Measurements from ENCODE around the gene TMEM132E. TPM values are rescaled to one million over a fixed set of nuclear protein-coding genes. Genes with fewer than 3 reads are reported as not detected.

The TMEM132E gene
- total and polyA plus RNA-seq, 7 donors = 0.10 TPM; not detected in 6

DNA sequence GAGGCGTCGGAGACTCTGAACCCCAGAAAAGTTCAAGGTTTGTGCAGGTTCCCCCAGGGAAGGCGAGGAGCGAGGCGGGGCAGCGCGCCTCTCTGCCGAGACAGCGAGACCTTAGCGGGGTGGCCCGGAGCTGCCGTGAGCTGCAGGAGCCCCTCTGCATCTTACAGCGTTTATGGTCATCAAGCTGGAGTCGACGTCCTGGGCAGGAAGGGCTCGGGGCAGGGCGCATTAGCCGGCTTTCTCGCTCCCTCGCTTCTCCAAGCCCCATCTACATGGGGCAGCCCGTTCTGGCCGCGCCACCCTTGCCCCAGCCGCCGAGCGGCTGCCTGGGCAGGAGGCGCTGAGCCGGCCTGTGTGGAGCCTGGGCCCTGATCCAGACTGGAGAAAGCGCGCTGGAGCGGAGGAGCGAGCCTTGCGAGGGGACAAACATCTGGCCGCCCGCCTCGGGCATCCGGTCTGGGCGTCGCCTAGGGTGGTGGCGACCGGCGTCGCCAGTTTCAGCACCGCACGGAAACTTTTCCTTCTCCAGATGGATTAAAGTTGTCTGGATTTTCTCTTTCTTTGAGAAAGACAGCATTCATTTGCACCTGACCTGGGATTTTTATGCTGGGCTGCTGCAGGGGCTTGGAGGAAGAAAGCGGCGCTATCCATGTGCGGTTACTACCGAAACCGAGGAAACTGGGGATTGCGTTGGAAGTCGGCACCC lies 750 bp downstream of the TMEM132E start:
- Histone ChIP-seq H3K27me3 (peaks cover 43 to 91% (median 58%) of the 10 kb centered on the region in 3 donors), H3K27ac (no peak overlapping the region), H3K36me3 (no peaks in the 10 kb centered on the region), H3K9me3 (peaks cover 0 to 3% (median 0%) of the 10 kb centered on the region in 4 donors), H3K4me3 (peak overlapping the region; percentile 35 to 60 (median 54)), H3K4me1 (peaks cover 0 to 37% (median 35%) of the 10 kb centered on the region in 4 donors)
- TF ChIP-seq, protein P1, sequence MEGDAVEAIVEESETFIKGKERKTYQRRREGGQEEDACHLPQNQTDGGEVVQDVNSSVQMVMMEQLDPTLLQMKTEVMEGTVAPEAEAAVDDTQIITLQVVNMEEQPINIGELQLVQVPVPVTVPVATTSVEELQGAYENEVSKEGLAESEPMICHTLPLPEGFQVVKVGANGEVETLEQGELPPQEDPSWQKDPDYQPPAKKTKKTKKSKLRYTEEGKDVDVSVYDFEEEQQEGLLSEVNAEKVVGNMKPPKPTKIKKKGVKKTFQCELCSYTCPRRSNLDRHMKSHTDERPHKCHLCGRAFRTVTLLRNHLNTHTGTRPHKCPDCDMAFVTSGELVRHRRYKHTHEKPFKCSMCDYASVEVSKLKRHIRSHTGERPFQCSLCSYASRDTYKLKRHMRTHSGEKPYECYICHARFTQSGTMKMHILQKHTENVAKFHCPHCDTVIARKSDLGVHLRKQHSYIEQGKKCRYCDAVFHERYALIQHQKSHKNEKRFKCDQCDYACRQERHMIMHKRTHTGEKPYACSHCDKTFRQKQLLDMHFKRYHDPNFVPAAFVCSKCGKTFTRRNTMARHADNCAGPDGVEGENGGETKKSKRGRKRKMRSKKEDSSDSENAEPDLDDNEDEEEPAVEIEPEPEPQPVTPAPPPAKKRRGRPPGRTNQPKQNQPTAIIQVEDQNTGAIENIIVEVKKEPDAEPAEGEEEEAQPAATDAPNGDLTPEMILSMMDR (IDR thresholded peaks at IDR 0.05) = no peak
- TF ChIP-seq POLR2AphosphoS5 (IDR thresholded peaks at IDR 0.05) = no peak
- no peak for TF ChIP-seq POLR2A (IDR thresholded peaks at IDR 0.05)
- no peak for TF ChIP-seq EP300 (IDR thresholded peaks at IDR 0.05)
- intact Hi-C loops (cut with DNase I) = no loop called here
- 2 to 3% methylated on average over 52 of the region's 52 CpGs for WGBS, 2 donors
- no peak for DNase-seq

DNA sequence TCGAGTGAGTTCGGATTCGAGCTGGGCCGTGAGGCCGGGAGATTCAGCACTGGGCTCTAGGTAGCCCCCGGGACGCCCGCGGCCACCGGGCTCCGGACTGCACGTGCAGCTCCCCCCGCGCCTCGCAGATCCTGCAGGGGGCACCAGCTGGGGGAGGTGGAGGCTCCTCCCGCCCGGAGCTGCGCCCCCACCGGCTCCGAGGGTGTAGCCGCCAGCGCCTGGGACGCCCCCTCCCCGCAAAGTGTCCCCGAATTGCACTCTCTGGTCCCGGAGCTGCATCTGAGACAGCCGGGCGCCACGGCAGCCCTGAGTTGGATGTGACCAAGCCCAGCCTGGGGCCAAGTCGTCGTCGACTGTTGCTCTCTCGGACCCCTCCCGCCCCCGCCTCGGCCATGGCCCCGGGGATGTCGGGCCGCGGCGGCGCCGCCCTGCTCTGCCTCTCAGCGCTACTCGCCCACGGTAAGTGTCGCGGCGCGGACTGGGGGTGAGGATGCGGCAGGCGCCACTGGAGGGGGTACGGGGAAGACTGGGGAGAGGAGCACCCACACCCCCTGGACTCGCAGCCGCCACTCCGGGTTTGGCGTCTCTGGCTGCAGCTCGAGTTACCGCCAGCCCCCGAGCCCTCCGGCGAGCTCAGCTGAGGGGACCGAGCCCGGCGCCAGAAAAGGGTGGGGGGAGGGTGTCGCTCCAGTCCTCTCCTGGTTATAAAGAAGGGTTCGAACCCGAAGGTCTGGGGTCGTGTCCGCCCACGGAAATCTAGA lies 1.5 kb downstream of the TMEM132E start:
- no peak for TF ChIP-seq POLR2A (IDR thresholded peaks at IDR 0.05)
- no peak for TF ChIP-seq POLR2AphosphoS5 (IDR thresholded peaks at IDR 0.05)
- no peak for TF ChIP-seq EP300 (IDR thresholded peaks at IDR 0.05)
- TF ChIP-seq, protein P1 (IDR thresholded peaks at IDR 0.05) = no peak
- WGBS, 2 donors = 2 to 6% methylated on average over 71 of the region's 71 CpGs
- no peak for DNase-seq

DNA sequence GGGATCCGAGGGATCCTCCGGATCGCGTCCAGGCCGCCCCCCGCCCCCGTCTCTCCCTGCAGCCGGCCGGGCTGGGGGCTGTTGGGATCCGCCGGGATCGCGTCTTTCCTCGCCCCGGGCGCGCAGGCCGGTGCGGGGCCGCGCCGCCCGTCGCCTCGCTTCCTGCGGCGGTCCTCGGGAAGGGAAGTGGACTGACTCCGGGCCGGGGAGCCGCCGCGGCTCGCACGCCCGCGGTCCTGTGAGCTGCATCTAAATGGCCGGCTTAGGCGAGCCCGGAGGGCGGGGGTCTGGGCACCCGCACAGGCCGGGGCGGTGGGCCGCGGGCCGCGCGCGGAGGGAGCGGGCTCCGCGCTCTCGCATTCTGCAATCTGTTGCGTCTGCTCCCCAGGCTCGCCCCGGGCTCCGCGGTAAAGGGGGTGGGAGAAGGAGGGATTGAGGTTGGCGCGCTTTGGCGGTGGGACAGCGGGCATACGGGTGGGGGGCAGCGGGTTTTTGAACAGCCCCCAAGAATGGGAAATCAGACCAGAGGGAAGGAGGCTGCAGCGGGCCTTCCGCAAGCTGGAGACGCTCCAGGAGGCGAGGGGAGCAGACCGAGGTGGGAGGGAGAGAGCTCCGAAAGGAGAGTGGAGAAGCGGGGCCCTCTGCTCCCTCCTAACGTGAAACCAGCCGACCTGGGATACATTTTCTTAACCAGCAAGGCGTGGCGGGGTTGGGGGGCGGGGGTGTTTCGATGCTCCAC lies 2.2 kb downstream of the TMEM132E start:
- H3K4me1 ChIP-seq = peaks cover 0 to 37% (median 35%) of the 10 kb centered on the region in 4 donors
- peaks cover 43 to 90% (median 58%) of the 10 kb centered on the region in 3 donors for H3K27me3 ChIP-seq
- intact Hi-C loops (cut with DNase I) = no loop called here
- no peak overlapping the region for H3K27ac ChIP-seq
- no peak for TF ChIP-seq POLR2A (IDR thresholded peaks at IDR 0.05)
- no peak for TF ChIP-seq EP300 (IDR thresholded peaks at IDR 0.05)
- TF ChIP-seq, protein P1 (IDR thresholded peaks at IDR 0.05) = no peak
- TF ChIP-seq POLR2AphosphoS5 (IDR thresholded peaks at IDR 0.05) = no peak
- no peak for DNase-seq
- WGBS, 2 donors = 2 to 10% methylated on average over 78 of the region's 78 CpGs
- H3K36me3 ChIP-seq = no peaks in the 10 kb centered on the region
- peak overlapping the region in 3 of 4 donors; percentile 48 to 60 (median 60) for H3K4me3 ChIP-seq
- H3K9me3 ChIP-seq = no peaks in the 10 kb centered on the region

More for the DNA sequence above, 1.5 kb downstream of the TMEM132E start:
- Histone ChIP-seq H3K9me3 (no peaks in the 10 kb centered on the region), H3K4me1 (peaks cover 0 to 37% (median 35%) of the 10 kb centered on the region in 4 donors), H3K4me3 (peak overlapping the region in 3 of 4 donors; percentile 48 to 60 (median 60)), H3K27me3 (peaks cover 43 to 93% (median 58%) of the 10 kb centered on the region in 3 donors), H3K36me3 (no peaks in the 10 kb centered on the region), H3K27ac (no peak overlapping the region)
- intact Hi-C loops (cut with DNase I) = no loop called here

DNA sequence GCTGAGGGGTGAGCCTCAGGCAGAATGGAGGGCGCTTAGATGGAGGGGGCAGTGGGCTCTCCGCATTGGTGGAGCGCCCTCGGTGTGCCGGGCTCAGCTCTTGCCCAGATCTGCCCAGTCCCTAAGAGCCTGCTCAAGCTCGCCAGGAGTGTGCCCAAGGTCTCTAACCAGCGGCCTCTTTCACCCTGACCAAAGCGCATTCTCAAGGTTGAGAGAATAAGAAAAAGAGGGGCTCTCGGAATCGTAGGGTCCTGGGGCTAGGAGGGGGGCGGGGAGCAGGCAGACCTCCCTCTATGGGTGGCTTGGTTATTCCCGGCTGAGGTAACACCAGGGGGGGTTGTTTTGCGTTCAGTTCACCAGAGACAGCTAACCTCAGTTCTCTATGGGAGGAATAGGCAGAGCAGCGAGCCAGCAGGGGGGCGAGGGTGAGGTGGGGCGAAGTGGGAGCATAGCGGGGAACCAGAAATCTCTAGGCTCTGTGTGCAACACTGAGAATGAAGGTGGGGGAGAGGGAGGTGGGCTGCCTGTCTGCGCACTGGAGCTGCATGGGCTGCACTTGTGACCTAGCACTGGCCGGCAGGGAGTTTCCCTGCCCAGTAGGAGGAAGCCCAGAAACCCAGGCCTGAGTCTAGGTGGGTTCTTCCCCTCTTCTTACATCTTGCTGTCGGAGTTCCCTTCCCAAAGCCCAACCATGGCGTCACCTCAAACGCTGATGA lies 3.0 kb downstream of the TMEM132E start:
- H3K27me3 ChIP-seq = peaks cover 43 to 83% (median 58%) of the 10 kb centered on the region in 3 donors
- intact Hi-C loops (cut with DNase I) = no loop called here
- H3K27ac ChIP-seq = no peak overlapping the region
- WGBS, 2 donors = 12 to 14% methylated on average over 21 to 22 of the region's 22 CpGs
- no peak for DNase-seq
- H3K4me1 ChIP-seq = peaks cover 0 to 37% (median 35%) of the 10 kb centered on the region in 4 donors
- no peaks in the 10 kb centered on the region for H3K36me3 ChIP-seq
- TF ChIP-seq, protein P1 (IDR thresholded peaks at IDR 0.05) = no peak
- TF ChIP-seq EP300 (IDR thresholded peaks at IDR 0.05) = no peak
- no peak overlapping the region for H3K4me3 ChIP-seq
- no peaks in the 10 kb centered on the region for H3K9me3 ChIP-seq
